Measurements from ENCODE around the gene DENND1B. TPM values are rescaled to one million over a fixed set of nuclear protein-coding genes. Genes with fewer than 3 reads are reported as not detected.
A peak's percentile ranks its signal among the peaks of the same experiment; 100 is the strongest.

Gene DENND1B
- total RNA-seq, 1 donor: 28.0 TPM

GRCh38 chr1:197481101-197481500 is 294.2 kb downstream of the DENND1B start:
- peak in 1 of 3 donors; percentile 47 for DNase-seq (ENCODE audit: low read depth in 2 of 3, low spot score in 2 of 3)

- DNase-seq (ENCODE audit: low read depth in 2 of 3, low spot score in 2 of 3): no peak
Measured at GRCh38 chr1:197480446-197480845, 294.8 kb downstream of the DENND1B start.

GRCh38 chr1:197472141-197472540 is 303.1 kb downstream of the DENND1B start:
- no peak for DNase-seq (ENCODE audit: low read depth in 2 of 3, low spot score in 2 of 3)

GRCh38 chr1:197471248-197471985 is 303.9 kb downstream of the DENND1B start:
- DNase-seq (ENCODE audit: low read depth in 2 of 3, low spot score in 2 of 3): no peak

GRCh38 chr1:197470330-197470729 is 304.9 kb downstream of the DENND1B start:
- no peak for DNase-seq (ENCODE audit: low read depth in 2 of 3, low spot score in 2 of 3)

GRCh38 chr1:197469620-197470210 is 305.6 kb downstream of the DENND1B start:
- DNase-seq (ENCODE audit: low read depth in 2 of 3, low spot score in 2 of 3): peak in 2 of 3 donors; percentile 36 to 74

GRCh38 chr1:197468543-197469175 is 306.6 kb downstream of the DENND1B start:
- peak in 2 of 3 donors; percentile 51 to 84 for DNase-seq (ENCODE audit: low read depth in 2 of 3, low spot score in 2 of 3)

- DNase-seq (ENCODE audit: low read depth in 2 of 3, low spot score in 2 of 3): no peak
Measured at GRCh38 chr1:197467881-197468280, 307.4 kb downstream of the DENND1B start.

- peak in 1 of 3 donors; percentile 34 for DNase-seq (ENCODE audit: low read depth in 2 of 3, low spot score in 2 of 3)
Measured at GRCh38 chr1:197466813-197467212, 308.5 kb downstream of the DENND1B start.

GRCh38 chr1:197465528-197466327 is 309.6 kb downstream of the DENND1B start:
- no peak for DNase-seq (ENCODE audit: low read depth in 2 of 3, low spot score in 2 of 3)

- DNase-seq (ENCODE audit: low read depth in 2 of 3, low spot score in 2 of 3): no peak
Measured at GRCh38 chr1:197464044-197464443, 311.2 kb downstream of the DENND1B start.

GRCh38 chr1:197463142-197463541 is 312.1 kb downstream of the DENND1B start:
- DNase-seq (ENCODE audit: low read depth in 2 of 3, low spot score in 2 of 3): no peak

GRCh38 chr1:197462539-197462938 is 312.7 kb downstream of the DENND1B start:
- no peak for DNase-seq (ENCODE audit: low read depth in 2 of 3, low spot score in 2 of 3)

Small RNA genes lying within 50 kb of the gene (small RNA-seq; reads per million reads assigned to genes)
- gene RF00019: not detected

Other genes with a start within 250 kb of the DENND1B start
- not detected for gene C1orf53, start 127.2 kb upstream of the DENND1B start, total RNA-seq
- gene LHX9, start 141.9 kb upstream of the DENND1B start, total RNA-seq: under 0.01 TPM

Measured in hematopoietic multipotent progenitor cell (in vitro differentiated cells).